D341Med (cell line): ENCODE data around the gene DVL1.
A peak's percentile ranks its signal among the peaks of the same experiment; 100 is the strongest.

Experiments
- DNase-seq: peaks from one replicate; pipeline ENCODE4 v3.0.0; 2012; ENCODE audit warnings: low spot score

DVL1 gene

GRCh38 chr1:1340185-1340584, 9.0 kb downstream of the DVL1 start:
- no peak for DNase-seq

- DNase-seq: no peak
Observed at GRCh38 chr1:1338278-1338677, 10.9 kb downstream of the DVL1 start.

- peak; percentile 78 for DNase-seq
Observed at GRCh38 chr1:1337793-1338147, 11.4 kb downstream of the DVL1 start.

- no peak for DNase-seq
Observed at GRCh38 chr1:1336931-1337792, 12.1 kb downstream of the DVL1 start.

- DNase-seq: no peak
Observed at GRCh38 chr1:1336446-1336845, 12.8 kb downstream of the DVL1 start.

GRCh38 chr1:1335792-1336248, 13.4 kb downstream of the DVL1 start:
- no peak for DNase-seq

GRCh38 chr1:1335283-1335682, 13.9 kb downstream of the DVL1 start:
- DNase-seq: no peak

- DNase-seq: no peak
Observed at GRCh38 chr1:1334835-1335234, 14.4 kb downstream of the DVL1 start.

- no peak for DNase-seq
Observed at GRCh38 chr1:1333551-1334241, 15.5 kb downstream of the DVL1 start.

GRCh38 chr1:1332774-1333480, 16.3 kb downstream of the DVL1 start:
- no peak for DNase-seq

GRCh38 chr1:1332031-1332755, 17.0 kb downstream of the DVL1 start:
- no peak for DNase-seq

- no peak for DNase-seq
Observed at GRCh38 chr1:1331068-1331965, 17.9 kb downstream of the DVL1 start, which contains the start of gene TAS1R3. Gene TAS1R3, plus strand, starts transcription at chr1:1331280. Its CDS starts 66 bp downstream, at chr1:1331346.

GRCh38 chr1:1330366-1331067, 18.7 kb downstream of the DVL1 start:
- no peak for DNase-seq

- no peak for DNase-seq
Observed at GRCh38 chr1:1329304-1330210, 19.7 kb downstream of the DVL1 start.

- no peak for DNase-seq
Observed at GRCh38 chr1:1328254-1328653, 21.0 kb downstream of the DVL1 start.

- no peak for DNase-seq
Observed at GRCh38 chr1:1327291-1327690, 21.9 kb downstream of the DVL1 start.

GRCh38 chr1:1326075-1326605, 23.1 kb downstream of the DVL1 start:
- DNase-seq: no peak

GRCh38 chr1:1325288-1326074, 23.7 kb downstream of the DVL1 start:
- no peak for DNase-seq
